GM21526 (cell line): ENCODE results near the gene COQ5.
"Not testable (repeated sequence)": the region's sequence is repeated elsewhere in the genome, so short reads cannot be mapped to it uniquely, and the experiment has no call there.

Experiments used
- ATAC-seq: cut with Tn5 transposase; IDR thresholded peaks from one replicate; pipeline ENCODE4 v1.9.1; 2021; ENCODE audit warnings: moderate library complexity; ENCODE audit not compliant: unreplicated experiment, low FRiP score

Gene COQ5

DNA sequence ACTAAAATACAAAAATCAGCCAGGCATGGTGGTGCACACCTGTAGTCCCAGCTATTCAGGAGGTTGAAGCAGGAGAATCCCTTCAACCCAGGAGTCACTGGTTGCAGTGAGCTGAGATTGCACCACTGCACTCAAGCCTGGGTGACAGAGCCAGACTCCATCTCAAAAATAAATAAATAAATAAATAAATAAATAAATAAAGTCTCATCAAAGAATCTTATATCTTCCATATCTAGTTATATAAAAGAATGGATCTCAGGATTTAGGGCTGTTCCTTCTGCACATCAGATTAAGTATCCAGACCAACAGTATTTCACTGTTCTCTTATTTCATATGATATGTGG lies 1.4 kb upstream of the COQ5 start:
- not testable (repeated sequence) for ATAC-seq

DNA sequence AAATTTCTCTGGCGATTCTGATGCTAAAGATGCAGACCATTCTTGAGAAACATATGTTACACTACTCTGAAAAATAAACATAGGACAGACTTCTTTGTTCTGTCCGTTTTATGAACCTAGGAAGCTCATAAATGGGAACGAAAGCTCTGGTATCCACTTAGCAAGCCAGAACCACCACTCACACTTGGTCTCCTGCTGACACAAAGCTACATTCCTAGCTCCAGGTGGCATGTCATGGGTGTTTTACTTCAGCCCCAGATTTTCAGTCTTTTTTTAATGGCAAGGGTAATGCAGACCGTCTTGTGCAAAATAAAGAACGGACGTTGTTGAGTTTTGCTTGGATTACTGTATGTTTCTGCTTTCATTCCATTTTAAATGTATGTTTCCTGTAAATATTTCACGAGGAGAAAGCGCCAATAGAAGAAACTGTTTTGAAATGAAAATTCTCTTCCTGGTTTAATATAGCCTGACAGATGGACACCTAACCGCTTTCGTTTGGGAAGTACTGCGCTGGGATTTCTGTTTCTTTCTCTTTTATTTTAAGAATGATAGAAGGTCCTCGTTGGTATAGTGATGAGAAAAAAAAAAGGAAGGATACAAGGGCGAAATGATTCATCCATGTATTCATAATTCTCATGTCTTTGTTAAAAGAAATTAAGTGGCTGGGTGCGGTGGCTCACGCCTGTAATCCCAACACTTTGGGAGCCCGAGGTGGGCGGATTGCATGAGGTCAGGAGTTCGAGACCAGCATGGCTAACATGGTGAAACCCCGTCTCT lies 871 bp upstream of the COQ5 start:
- no peak for ATAC-seq

DNA sequence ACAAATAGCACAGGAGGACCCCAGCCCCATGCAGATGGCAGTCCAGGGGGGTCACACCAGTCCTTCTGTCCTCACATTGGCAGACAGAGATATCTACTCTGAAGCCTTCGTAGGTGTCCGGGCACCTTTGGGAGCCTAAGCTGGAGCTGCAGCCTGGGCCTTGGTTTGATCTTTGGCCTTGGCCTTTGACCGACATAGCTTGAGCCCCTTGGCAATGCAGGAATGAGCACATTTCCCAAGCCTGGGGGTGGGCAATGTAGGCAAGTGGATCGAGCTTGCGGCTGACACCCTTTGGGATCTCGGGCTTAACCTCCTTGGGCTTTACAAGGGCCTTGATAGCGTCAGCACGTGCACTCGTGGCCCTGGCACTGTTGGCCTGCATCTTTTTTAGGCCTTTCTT lies 6.4 kb downstream of the COQ5 start:
- ATAC-seq = no peak

DNA sequence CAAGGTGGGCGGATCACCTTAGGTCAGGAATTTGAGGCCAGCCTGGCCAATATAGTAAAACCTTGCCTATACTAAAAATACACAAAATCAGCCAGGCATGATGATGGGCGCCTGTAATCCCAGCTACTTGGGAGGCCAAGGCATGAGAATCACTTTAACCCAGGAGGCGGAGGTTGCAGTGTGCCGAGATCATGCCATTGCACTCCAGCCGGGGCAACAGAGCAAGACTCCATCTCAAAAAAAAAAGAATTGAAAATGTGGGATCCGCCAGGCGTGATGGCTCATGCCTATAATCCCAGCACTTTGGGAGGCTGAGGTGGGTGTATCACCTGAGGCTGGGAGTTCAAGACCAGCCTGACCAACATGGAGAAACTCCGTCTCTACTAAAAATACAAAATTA lies 9.6 kb downstream of the COQ5 start:
- ATAC-seq = not testable (repeated sequence)

DNA sequence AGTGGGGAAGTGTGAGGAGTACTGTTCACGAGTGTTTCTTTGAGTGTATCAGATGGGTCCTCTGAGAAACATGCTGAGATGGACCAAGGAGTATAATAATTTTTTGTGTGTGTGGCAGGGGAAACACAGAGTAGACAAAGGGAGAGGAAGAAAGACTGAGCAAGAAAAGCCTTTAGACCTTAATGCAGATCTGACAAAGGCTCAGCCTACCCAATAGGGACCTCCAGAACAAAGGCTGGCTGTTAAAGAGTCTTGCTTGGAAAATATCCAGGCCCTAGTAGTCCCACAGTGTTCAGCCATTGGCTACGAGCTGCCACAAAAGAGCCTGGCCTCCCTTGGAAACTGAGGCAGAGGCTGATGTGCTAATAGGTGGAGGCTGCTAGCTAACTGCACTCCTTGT lies 13.5 kb downstream of the COQ5 start:
- ATAC-seq = no peak

DNA sequence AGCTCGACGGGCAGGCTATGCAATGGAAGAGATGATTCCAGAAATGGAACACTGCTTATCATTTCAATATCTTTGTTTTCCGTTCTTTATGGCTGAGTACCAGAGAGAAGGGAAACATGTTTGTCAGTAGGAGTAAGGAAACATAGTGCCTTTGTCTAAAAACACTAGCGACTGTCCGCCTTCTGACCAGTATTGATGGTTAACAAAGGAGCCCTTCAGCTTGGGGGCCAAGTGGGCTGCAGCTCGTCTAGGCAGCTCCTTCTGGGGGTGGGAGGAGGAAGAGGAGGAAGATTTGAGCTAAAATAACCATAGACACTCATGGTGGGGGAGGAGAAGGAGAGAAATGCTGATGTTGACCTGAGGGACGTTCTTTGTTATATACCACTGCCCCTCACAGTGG lies 15.0 kb downstream of the COQ5 start:
- no peak for ATAC-seq

DNA sequence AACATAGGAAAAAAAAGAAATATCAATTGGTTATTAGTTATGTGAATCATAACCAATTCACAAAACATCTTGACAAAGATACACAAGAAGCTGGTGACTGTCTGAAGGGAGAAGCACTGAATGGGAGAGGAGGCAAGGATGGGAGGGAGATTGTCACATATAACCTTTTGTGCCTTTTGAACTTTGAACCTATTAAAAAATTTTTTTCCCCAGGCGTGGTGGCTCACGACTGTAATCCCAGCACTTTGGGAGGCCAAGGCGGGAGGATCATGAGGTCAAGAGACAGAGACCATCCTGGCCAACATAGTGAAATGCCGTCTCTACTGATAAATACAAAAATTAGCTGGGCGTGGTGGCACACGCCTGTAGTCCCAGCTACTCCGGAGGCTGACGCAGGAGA lies 20.4 kb downstream of the COQ5 start:
- ATAC-seq = no peak

DNA sequence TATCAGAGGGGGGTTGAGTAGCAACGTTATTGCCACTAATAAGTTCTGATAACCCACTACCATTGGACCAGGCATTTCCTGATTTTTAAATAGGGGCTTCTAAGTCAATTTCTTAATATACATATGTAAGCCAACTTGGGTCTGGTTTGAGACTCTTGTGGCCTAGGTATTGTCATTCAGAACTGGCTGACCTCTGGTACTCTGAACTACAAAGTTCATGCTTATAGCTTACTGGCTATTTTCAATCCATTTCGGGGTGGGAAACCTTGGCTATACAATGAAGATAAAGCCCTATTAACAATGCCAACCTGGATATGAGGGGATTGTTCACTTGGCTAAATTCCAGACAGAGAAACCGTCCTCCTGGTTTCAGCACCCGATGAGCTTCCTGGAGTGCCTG lies 24.4 kb downstream of the COQ5 start:
- ATAC-seq = no peak

DNA sequence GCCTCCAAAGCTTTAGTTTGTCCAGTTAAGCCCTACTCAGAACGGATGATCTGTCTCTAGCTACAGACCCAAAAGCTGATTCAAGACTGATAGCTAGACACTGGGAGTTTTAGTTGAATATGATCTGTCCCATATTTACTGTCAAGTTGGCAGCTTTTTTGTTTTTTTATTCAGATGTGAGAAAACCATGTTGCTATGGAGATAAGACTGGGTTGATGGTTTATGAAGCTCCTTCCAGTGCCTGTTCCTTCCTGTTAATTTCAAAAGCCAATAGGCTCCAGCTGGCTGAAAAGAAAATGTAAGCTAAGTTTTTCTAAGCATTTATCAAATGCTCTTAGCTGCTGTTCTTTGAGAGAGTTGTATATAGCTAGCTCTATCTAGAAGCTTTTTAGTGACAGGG lies 28.4 kb downstream of the COQ5 start:
- no peak for ATAC-seq

DNA sequence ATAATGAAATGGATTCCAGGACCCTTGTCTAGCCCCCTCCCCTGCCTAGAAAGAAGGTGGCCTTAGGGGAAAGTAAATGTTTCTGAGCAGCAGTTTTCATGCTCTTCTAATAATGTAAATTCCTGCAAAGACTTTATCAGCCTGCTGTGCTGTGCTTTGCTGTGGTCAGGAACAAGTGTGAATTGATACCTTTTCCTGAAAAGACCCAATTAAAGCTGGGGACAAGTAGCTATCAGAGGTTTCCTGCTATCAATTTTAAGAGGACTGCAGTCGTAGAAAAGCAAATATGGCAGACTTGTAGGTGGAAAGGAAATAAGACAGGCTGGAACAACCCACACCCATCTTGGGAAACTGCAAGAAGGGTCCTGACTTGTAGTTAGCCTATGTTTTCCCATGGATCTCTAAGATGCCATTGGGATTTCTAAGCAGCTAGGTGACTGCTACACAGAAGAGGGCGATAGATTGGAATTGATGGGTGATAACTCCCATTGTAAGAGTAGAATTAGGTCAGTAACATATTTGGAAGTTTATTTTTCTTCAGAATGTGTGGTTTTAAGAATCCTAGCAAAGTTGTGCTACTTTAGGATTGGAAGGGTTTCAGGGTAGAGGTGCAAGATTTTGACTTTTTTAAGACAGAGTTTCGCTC lies 30.0 kb downstream of the COQ5 start:
- no peak for ATAC-seq

DNA sequence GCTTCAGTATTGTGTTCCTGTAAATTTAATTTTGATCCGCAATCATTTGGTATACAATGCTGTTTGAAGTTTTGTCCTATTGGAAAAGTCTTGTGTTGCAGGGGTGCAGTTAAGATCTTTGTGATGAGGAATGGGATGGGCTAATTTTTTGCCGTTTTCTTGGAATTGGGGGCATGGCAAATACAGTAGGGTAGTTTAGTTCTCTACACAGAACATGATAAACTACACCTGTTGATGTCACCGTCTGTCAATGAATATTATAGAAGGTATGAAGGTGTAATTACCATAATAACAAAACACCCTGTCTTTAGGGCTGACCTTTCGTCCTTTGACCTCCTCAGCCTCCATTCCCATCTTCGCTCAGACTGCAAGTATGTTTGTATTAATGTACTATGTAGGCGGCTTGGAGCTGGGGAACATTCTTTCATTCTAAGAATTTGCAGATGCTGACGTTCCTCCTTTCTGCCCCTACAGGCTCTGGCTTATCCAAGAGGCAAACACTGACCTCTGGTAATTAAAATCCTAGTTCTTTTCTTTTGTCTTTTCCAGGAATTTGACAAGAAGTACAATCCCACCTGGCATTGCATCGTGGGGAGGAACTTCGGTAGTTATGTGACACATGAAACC lies 31.3 kb downstream of the COQ5 start:
- no peak for ATAC-seq

DNA sequence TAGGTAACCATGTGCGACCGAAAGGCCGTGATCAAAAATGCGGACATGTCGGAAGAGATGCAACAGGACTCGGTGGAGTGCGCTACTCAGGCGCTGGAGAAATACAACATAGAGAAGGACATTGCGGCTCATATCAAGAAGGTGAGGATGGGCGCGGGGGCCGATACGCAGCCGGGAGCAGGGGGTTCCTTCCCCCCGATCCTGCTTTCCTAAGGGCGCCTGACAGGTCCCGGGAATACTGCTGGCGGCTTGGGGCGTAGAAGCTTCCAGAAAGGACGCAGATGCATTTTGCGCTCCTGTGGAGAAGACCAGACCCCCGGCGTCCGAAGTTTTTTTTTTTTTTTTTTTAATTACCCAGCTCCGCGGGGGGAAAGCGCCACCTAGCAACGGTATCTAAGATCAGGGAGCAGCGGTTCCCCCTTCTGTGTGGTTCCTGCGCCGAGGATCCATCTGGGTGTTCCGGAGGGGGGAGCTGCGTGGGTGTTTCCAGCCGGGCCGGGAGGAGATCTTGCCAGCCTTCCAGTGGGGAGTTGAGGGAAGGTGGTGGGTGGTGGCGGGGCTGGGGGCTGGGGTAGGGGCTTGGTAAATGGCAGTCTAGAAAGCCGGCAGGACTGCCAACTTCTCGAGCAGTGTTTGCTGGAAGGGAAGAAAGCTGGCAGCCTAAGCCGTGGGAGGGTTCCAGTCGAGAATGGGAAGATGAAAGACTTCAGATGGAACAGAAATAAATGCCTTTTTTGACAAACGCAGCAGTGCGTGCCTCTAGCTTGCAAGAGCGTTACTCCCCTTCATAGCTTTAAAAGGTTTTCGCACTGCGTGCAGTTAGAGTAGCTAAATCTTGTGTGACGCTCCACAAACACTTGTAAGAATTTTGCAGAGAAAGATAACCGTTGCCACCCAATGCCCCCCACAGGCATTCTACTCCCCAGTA lies 32.3 kb downstream of the COQ5 start:
- peak; percentile 15 for ATAC-seq

DNA sequence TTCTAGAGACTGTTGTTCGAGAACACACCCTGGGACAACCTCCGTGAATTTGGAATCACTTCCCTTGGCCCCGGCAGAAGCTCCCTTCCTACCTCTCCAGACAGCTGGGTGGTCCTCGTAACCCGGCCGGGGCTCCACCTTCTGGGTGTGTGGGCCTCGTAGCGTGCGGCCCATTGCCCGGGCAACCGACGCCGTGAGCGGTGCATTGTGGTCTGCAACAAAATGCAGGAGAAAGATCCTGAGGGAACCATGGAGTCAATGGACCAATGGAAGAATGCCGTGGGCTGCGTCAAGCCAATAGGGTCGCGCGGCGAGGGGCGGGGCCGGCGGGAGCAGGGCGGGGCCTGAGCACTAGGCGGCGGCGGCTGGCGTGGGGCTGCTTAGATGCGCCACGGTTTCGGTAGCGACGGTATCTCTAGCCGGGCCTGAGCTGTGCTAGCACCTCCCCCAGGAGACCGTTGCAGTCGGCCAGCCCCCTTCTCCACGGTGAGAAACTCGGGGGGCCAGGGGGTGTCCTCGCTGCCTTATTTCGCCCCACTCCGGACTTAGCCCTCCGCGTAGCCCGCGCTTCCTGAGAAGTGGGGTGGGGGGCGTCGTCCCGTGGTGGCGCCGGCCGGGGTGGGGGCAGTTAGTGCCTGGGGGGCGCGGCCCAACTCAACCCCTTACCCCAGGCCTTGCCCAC lies 33.1 kb downstream of the COQ5 start, which contains the start of gene DYNLL1:
Gene DYNLL1, plus strand, starts transcription at position 383 of the 682 bp plus-strand sequence. CDS start 309 bp downstream, outside the sequence.
- ATAC-seq = peak; percentile 85

DNA sequence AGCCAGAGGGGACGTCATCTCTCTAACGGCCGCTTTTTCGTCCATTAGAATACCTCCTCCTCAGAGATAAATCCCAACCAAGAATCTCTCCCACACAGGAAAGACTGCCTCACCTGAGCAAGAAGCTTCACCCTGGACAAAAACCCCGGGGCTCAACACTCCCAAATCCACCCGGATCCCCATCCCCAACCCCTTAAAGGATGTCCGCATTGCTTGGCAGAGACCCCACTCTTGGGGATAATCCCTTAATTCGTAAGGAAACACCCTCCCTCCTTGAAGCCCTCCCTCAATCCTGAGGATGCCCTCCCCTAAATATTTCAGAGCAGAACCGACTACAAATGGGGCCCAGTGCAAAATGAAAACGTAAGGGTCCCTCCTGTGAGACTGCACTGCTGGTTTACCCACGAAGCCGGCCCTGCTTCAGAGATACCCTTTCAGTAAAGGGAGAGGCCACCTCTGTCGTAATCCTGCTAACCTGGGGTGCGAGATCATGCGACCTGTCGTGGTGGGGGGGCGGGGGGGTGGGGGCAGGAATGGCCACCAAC lies 33.7 kb downstream of the COQ5 start:
- ATAC-seq = peak; percentile 6

DNA sequence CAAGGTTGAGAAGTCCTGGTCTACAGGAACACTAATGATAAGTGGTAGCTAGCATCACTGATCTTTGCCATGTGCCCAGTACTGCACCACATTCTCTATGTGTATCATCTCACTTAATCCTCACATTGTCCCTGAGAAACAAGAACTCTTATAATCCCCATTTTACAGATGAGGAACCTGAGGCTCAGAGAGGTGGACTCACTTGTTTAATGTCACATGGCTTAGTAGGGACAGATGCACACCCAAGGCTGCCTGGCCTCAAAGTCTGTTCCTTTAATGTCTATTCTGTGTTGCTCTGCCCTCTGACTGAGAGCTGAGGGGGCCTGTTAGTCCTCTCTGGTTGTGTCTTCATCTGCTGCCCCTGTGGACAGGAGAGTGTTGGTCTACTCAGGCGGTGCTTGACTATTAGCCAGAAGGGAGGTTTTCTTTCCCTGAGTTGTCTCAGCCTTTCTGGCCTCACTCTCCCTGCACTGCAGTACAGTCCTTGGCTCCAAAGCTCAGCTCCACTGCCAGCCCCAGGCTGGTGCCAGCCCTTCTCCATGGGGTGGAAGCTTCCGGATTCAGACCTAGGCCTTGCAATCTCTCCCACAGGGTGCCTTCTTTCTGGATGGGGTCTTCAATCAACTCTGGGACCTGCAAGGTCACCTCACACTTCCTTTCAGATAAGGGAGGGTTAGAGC lies 38.0 kb downstream of the COQ5 start:
- ATAC-seq = no peak

DNA sequence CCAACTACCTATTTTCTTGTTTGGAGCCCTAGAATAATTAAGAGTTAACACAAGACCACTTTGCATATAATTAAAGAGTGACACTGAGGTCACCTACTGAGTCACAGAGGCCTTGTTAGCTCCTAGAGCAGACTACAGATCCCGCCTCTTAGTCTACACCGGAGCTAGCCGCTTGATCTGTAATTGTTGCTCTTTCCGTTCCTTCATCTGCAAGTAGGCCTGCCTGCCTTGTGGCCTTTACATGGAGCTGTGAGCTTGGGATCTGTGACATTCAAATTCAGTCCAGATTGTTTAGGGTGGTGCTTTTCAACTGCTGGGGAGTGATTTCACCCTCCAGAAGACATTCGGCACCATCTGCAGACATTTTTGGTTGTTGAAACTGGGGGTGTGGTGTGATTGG lies 38.6 kb downstream of the COQ5 start:
- ATAC-seq = no peak

DNA sequence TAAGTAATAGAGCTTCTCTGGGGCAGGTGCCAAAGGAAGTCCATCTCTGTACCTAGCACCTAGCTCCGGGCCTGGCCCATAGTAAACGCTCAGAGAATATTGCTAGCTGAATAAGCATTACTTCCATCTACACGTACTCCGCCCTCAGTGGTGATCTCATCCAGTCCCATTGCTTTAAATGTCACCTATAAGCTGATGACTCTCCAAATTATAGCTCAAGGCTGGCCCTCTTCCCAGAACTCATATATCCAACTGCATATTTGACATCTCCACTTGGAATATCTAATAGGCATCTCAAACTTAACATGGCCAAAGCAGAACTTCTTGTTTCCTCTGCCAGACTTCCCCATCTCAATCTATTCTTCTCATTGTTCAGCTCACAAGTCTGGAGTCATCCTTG lies 39.9 kb downstream of the COQ5 start:
- ATAC-seq = no peak

DNA sequence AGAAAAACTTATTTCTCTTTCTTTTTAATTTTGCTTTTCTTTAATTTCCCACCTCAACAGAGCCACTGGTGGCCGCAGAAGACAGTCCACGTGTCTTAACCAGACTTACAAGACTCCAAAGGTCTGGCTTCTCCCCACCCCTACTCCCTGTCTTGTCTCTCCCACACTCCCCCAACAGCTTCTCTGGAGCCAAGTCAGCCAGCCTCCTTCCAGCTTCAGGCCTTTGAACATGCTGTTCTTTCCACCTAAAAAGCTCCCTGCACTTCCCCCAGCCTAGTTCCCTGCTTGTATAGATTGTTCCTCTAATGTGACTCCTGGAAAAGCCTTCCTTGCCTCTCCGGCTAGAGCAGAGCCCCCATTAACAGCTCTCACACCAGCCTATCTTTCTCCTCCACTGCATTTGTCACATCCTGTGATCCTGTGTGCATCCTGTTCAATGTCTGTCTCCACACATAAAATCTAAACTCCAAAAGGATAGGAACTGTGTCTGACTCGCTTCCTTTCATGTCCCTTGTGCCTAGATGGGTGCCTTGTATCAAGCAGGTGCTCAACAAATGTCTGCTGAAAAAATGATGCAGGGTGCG lies 40.8 kb downstream of the COQ5 start:
- ATAC-seq = no peak

DNA sequence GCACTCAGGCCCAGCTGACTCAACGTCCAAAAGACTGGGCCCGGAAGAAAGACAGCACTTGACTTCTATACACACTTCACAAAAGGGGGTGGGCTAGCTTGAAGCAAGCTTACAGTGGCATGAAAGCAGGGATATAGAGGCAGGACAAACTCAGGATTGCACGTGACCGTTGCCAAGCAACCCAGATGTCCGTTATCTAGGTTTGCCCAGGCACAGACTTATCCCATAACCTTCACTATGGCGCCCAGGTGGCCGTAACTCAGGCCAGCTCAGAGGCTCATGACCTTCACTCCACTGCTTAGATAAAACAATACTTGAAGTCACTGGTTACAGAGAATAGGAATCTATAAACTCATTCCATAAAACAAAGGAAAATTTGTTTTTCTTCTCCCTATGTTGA lies 41.4 kb downstream of the COQ5 start:
- ATAC-seq = not testable (repeated sequence)
